ENCODE measurements around the gene BANK1.

The BANK1 gene

GRCh38 chr4:102037566-102037965 lies 247.0 kb downstream of the BANK1 start:
- no peak for DNase-seq

GRCh38 chr4:102042871-102043802 lies 252.6 kb downstream of the BANK1 start:
- no peak for DNase-seq

DNA sequence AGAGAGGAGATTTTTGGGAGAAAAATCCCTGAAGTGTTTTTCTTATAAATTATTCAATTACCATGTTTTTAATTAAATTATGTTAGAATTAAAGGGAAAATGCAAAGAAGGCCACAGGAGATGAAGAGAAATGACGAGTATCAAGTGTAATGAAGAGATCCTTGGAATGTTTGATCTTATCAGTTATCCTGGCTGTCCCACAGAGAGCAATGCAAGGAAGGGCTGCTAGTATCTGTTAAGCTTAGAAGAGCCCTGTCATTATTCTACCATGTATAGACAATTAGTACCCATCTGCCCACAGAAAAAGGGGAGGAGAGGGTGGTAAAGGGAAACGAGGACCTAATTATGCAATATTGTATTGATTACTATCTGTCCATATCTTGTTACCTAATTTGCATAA lies 257.1 kb downstream of the BANK1 start:
- DNase-seq, result no peak

GRCh38 chr4:102055805-102056204 lies 265.3 kb downstream of the BANK1 start:
- DNase-seq, result no peak

DNA sequence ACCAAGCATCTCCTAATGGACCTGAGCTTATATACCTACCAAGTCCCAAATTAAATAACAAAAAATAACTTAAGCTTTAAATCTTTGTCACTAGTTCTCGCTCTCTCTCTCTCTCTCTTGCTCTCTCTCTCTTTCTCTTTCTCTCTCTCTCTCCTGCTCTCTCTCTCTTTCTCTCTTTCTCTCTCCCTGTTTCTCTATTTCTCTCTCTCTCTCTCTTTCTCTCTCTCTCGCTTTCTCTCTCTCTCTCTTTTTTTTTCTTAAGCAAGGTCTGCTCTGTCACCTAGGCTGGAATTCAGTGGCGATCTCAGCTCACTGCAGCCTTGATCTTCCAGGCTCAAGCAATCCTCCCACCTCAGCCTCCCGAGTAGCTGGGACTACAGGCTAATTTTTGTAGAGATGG lies 266.6 kb downstream of the BANK1 start:
- DNase-seq, result no peak

- DNase-seq, result no peak
Observed at GRCh38 chr4:102061133-102061532, 270.6 kb downstream of the BANK1 start.

GRCh38 chr4:102064747-102065442 lies 274.4 kb downstream of the BANK1 start:
- no peak for DNase-seq

DNA sequence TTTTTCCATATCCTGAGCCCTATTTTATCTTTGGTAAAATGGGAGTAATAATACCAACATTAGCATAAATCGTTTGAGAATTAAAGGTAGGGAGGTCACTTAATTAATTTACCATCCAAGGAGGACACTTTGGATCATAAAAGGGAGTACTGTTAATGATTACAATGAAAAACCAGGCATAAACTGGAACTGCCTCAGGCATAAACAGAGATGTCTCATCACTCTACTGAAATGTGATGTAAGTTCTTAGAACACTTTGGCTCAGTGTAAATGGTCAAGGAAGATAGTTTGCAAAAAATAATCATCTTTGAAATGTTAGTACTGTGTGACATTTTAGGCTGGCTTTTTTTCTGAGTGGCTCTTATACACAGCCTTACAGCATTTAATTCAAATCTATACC lies 286.1 kb downstream of the BANK1 start:
- DNase-seq, result no peak

- DNase-seq, result no peak
Observed at GRCh38 chr4:102080184-102080583, 289.7 kb downstream of the BANK1 start.

- DNase-seq, result no peak
Observed at GRCh38 chr4:102089850-102090621, 299.5 kb downstream of the BANK1 start.

- DNase-seq, result no peak
Observed at GRCh38 chr4:102091656-102092055, 301.1 kb downstream of the BANK1 start.

DNA sequence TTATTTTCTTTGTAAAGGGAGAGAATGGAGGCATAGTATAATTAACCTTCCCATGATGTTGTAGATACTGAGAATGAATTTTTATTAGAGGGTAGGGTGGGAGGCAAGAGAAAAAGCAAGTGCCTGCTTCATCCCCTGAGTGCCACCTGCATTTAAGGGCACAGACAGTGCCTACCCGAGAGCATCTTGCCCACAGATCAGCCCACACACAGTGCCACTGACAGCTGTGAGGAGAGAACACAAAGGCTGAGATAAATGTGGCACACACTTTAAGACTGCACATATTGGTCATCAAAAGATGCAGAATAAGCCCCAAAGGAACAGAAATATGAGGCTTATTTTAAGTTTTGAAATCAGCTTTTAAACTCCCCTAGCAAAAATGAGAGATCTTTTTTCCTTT lies 304.0 kb downstream of the BANK1 start:
- no peak for DNase-seq

GRCh38 chr4:102103368-102103767 lies 312.8 kb downstream of the BANK1 start:
- no peak for DNase-seq

GRCh38 chr4:102104278-102104677 lies 313.7 kb downstream of the BANK1 start:
- DNase-seq, result no peak

GRCh38 chr4:102105983-102106382 lies 315.5 kb downstream of the BANK1 start:
- DNase-seq, result no peak

DNA sequence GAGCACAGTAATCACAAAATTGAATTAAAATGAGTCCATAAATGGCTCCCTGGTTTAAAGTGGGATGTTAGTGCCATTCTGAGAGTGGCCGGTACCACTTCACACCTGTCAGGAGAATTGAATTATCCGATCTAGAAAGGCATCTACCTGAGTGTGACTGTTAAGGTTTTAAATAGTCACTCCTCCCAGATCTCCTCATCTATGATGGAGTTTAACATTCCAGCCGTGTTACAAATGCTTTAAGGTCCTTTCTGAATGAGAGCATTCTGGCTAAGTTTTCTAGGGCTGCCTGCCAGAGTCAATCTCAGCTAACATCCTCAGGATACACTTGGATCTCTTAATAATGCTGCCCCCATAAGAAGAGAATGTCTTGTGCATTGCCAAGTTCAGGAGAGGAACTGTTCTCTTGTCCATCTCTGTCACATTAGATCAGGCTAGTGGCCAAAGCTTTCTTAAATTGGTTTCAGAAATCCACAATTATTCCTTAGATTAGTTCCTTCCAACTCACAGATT lies 323.6 kb downstream of the BANK1 start:
- DNase-seq, result no peak

DNA sequence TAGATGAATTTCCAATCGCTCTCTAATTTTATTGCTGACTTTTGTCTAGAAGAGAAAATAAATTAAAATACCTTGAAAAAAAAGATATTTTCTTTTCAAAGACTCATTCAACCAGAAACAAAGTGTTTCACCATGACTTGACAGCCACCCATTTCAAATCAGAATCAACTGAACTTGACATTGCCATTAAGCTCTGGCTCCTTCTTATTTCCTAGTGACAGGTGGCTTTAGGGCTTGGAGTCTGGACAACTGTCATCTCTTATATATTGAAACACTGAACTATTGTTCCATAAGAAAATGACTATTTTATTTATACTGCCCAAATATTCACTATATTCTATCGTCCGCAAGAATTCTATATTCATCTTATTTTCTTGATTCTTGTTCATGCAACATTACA lies 325.6 kb downstream of the BANK1 start:
- no peak for DNase-seq

DNA sequence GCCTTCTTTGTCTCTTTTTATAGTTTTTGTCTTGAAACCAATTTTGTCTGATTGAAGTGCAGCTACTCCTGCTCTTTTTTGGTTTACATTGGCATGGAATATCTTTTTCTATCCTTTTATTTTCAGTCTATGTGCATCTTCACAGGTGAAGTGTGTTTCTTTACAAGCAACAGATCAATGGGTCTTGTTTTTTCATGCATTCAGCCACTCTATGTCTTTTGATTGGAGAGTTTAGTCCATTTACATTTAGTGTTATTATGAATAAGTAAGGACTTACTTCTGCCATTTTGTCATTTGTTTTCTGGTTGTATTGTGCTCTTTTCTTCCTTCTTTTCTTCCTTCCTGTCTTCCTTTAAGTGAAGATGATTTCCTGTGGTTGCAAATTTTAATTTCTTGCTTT lies 330.3 kb downstream of the BANK1 start:
- no peak for DNase-seq

Data from right hindlimb (tissue), 1 donor.